HG03469 (cell line): Measurements from ENCODE around the gene TMEM131L.
"Not testable (repeated sequence)": the region's sequence is repeated elsewhere in the genome, so short reads cannot be mapped to it uniquely, and the experiment has no call there.

Experiments
- ATAC-seq: cut with Tn5 transposase; IDR thresholded peaks from one replicate; pipeline ENCODE4 v1.9.1; 2021; ENCODE audit warnings: mild to moderate bottlenecking, moderate library complexity, moderate number of reproducible peaks; ENCODE audit not compliant: unreplicated experiment

Gene TMEM131L

DNA sequence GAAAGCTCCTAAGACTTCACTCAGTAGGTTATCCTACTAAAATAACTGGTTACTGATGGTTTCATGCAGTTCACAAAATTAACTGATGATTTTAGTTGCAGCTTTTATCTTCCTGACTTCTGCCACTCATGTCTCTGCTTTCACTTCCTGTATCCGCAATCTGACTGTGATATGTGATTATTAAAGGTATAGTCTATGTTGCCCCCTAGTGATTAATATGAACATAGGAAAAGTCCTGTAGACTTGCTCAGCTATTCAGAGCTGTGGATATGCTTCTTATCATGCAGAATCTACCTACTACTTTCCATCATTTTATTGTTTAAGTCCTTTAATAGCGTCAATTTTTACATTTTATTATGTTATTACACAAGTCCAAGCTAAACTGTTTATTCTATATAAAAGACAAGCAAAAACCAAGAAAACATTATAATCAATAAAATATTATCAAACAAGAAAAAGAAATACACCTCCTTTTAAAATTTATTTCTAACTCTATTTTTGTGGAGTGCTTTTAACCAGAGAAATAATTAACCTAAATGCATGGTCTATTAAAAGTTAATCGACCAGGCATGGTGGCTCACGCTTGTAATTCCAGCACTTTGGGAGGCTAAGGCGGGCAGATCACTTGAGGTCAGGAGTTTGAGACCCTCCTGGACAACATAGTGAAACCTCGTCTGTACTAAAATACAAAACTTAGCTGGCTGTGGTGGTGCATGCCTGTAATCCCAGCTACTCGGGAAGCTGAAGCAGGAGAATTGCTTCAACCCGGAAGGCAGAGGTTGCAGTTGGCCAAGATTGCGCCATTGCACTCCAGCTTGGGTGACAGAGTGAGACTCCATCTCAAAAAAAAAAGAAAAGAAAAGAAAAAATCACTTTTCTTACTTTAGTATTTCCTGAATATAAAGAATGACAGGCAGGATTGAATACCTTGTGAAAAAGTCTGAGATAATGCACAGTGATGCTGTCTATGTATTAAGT, 177.5 kb downstream of the TMEM131L start:
- peak; percentile 86 for ATAC-seq

DNA sequence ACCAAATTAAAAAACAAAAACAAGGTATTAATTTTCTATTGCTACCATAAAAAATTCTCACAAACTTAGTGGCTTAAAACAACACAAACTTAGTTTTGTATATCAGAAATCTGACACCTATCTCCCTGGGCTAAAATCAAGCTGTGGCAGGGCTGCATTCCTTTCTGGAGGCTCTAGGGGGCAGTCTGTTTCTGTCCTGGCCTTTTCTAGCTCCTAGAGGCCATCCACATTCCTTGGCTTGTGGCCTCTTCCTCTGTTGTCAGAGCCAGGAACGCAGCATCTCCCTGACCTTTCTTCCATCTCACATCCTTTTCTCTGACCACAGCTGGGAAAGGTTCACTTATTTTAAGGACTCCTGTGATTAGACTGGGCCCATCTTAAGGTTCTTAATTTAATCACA, 179.0 kb downstream of the TMEM131L start:
- ATAC-seq, result no peak

DNA sequence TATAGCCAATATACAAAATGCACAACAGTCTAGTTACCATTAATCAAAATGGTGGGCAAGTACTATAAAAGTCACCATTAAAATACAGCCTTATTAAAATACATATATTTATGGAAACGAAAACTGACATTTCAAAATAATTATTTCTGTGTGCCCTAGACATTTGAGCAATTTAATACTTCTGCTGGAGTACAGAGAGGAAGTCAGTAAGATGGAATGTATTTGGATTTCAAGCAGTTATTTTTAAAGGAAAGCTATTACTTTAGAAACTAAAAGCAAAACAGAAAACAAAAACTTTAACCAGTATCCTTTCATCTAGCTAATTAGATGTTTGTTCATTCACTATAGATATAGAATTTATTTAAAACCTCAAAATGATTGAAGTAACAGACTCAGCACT, 180.1 kb downstream of the TMEM131L start:
- no peak for ATAC-seq

DNA sequence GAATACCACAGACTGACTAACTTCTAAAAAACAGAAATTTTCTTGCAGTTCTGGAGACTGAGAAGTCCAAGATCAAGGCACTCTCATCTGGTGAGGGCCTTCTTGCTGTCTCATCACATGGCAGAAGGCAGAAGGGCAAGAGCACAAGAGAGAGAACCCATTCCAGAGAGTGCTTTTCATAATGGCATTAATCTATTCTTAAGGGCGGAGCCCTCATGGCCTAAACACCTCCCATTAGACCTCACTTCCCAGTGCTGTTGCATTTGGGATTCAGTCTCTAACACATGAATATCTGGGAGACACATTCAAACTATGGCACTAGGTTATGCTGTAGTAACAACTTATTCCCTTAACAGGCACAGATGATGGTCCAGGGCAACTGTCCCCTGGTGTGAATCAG, 180.8 kb downstream of the TMEM131L start:
- ATAC-seq, result no peak

DNA sequence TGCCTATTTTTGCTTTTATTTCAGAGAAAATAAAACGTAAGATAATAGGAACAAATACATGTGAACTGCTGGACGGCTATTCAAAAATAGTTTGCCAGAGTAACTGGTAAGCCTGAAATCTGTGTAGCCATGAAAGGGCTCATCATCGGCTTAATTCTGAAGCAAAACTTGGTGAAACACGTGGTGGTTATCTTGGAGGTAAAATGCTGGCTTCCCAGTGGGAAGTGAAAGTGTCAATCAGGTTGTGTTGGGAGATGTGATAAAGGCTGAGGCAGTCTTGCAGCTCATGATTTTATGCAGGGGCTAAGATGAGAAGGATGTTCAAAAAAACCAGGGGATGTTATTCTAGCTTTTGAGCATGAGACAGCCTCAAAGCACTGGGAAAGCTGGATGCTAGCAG, 181.8 kb downstream of the TMEM131L start:
- ATAC-seq, result no peak

DNA sequence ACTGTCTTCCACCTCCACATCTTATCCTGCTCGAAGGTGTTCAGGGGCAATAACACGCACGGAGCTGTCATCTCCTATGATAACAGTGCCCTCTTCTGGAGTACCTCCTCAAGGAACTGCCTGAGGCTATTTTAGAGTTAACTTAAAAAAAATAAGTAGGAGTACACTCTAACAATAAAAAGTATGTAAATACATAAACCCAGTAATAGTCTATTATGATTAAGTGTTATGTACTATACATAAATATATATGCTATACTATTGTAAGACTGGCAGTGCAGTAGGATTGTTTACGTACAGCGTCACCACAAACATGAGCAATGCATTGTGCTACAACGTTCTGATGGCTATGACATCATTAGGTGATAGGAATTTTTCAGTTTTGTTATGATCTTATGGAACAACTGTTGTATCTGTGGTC, 183.4 kb downstream of the TMEM131L start:
- no peak for ATAC-seq

DNA sequence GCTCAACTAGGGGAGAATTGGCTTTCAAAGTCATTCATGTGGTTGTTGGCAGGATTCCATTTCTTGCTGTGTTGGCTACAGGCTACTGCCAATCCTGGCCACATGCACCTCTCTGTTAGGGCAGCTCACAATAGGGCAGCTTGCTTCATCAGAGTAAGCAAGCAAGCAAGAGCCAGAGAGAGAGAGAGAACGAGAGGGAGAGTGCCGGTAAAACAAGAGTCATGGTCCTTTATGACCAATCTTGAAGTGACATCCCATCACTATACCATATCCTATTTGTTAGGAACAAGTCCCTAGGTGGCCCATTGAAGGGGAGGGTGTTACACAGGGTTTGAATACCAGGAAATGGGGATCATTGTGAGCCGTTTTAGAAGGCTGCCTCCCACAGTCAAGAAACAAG, 185.0 kb downstream of the TMEM131L start:
- no peak for ATAC-seq

DNA sequence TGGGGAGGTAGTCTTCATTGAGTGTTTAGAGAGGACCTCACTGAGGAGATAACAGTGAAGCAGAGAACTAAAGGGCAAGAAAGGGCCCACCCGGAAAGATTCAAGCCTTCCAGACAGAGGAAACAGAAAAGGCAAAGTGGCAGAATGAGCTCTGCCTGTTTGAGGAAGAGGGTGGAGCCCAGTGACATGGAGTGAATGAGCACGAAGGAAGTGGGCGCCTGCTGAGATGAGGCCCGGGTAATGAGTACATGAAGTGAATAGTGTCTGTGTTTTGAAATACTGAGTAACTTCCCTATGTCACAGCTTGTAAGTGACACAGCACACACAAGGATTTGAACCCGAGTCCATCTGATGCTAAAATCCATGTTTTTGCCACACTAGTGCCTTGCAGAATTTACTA, 185.4 kb downstream of the TMEM131L start:
- no peak for ATAC-seq

DNA sequence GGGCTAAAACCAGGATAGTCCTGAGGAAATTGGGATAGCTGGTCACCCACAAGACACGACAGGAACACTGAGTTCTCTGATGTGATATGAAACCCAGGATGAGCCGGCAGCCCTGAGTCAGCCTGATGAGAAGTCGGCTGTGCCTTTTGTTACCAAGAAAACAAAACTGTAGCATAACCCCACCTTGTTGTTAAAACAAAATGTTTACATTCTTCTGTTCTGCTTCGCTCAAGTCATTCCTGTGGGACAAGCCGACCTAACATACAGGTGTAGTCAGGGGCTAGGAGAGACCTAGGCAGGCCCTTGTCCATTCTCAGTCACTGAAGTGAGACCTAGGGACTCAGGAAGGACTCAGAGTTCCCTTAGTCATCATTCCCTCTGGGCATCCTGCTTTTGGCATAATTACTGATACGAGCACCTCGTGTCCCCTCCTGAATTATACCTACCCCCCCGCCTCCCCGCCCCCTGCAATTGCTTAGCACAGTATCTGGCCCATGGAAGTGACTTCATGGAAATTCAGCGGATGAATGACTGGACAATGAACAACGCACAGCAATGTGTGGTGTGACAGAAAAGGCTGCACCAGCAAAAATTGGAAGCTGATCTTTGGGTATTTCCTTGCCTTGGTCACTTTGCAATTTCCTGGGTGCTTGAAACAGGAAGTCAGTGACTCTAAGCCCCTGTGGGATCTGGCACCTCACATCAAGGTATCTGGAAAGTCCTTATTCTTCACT, 186.1 kb downstream of the TMEM131L start:
- no peak for ATAC-seq

DNA sequence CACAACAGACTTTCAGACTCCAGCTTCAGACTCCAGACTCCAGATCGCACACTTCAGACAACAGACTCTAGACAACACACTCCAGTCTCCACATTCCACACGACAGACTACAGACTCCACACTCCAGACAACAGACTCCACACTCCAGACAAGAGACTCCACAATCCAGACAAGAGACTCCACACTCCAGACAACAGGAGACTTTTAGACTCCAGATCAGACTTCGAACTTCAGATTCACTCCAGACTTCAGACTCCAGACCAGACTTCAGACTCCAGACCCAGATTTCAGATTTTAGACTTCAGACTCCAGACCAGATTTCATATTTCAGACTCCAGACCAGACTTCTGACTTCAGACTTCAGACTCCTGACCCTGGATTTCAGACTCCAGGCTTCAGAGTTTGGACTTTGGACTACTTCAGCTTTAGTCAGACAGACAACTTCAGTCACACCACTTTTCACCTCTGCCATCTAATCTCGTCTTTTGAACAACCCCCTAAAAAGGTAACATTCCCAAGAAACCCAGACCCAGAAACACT, 188.9 kb downstream of the TMEM131L start:
- no peak for ATAC-seq

DNA sequence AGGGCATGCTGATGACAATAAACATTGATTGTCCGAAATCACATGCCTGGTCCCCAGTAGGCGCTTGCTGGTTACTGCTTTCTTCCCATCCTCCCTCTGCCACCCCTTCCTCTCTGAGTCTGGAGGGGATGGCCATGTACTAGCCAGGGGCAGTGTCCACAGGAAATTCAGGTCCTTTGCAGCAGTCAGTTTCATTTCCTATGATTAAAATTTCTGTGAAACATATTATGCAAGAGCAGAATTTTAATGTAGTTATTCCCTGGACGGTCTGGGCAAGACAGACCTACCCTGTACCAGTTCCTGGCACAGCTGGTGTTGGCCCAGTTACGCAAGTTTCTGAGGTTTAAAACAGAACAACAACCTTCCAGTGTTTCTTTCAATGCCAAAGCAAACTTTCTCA, 189.8 kb downstream of the TMEM131L start:
- ATAC-seq, result no peak

DNA sequence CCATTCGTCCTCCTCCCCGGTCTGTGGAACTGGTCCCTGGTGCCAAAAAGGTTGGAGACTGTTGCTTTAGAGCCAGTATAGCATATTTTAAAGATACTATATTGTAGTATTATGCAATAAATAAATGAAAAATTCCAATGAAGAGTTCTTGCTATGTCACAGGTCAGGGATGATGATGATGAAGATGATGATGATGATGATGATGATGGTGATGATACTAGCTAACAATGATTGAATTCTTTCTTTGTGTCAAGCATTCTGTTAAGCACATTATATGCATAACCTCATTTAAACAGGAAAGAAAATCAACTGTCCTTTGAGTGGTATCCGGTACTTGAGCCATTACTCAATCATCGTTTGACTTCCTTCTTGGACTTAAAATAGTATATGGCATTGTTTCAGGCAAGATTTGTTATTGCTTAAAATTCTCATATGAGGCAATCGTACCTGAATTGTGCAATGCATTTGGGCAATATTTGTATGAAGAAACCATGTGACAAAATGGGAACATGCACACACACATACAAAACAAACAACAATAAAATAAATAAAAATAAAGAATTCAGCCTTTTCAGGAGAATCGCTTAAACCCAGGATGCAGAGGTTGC, 195.2 kb downstream of the TMEM131L start:
- ATAC-seq, result no peak

DNA sequence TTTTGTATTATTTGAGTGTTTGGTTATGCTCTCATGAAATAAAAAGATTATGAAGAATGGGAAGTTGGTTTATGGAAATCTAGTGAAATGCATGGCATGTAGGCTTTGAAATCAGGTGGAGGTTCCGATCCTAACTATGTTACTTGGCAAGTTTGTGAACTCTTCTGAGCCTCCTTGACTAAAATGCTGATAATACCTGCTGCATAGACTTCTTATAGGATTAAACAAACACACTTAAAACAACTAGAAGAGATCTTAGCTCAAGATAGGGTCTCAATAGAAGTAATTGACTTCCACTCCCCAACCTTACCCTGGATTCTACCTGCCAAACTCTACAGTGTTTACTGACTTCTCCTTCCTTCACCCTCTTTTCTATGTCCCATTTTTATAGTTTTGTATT, 195.7 kb downstream of the TMEM131L start:
- ATAC-seq, result no peak

DNA sequence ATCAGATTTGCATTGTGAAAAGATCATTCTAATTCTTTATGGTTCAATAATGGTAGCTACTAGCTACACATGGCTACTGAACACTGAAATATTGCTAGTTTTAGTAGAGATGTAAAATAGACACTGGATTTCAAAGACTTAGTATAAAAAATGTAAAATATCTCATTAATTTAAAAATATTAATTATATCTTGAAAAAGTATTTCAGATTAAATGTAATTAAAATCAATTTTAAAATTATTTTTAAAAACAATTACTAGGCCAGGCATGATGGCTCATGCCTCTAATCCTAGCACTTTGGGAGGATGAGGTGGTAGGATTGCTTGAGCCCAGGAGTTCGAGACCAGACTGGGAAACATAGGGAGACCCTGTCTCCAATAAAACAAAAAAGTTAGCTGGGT, 197.5 kb downstream of the TMEM131L start:
- ATAC-seq, result no peak

DNA sequence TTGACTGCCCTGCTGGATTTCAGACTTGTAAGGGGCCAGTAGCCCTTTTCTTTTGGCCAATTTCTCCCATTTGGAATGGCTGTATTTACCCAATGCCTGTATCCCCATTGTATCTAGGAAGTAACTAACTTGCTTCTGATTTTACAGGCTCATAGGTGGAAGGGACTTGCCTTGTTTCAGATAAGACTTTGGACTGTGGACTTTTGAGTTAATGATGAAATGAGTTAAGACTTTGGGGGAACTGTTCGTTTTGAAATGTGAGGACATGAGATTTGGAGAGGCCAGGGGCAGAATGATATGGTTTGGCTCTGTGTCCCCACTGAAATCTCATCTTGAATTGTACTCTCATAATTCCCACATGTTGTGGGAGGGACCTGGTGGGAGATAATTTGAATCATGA, 200.3 kb downstream of the TMEM131L start:
- not testable (repeated sequence) for ATAC-seq

DNA sequence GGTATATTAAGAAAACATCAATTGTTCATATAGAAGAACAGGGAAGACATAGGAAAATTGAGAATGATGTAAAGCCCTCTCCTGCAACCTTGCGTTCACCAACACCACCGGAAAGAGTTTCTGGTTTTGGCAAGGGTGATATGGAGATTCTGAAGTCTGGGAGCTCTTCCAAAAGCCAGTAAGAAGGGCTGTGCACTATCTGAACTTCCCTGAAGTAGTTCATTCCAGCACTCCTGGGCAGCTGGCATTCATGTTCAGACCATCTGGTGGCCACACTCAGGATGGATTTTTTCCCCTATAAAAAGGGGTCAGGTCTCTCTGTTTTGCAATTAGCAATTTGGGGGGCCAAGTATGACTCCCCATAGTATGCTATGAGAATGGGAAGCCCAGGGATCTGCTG, 202.5 kb downstream of the TMEM131L start:
- no peak for ATAC-seq

DNA sequence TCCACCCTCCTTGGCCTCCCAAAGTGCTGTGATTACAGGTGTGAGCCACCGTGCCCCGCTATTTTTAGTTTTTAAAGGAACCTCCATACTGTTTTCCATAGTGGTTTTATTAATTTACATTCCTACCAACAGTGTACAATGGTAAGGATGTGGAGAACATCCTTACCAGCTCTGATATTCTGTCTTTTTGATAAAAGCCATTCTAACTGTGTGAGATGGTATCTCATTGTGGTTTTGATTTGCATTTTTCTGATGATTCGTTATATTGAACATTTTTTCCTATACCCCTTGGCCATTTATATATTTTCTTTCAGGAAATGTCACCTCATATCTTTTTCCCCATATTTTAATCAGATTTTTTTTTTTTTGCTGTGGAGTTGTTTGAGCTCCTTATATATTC, 203.7 kb downstream of the TMEM131L start:
- no peak for ATAC-seq

DNA sequence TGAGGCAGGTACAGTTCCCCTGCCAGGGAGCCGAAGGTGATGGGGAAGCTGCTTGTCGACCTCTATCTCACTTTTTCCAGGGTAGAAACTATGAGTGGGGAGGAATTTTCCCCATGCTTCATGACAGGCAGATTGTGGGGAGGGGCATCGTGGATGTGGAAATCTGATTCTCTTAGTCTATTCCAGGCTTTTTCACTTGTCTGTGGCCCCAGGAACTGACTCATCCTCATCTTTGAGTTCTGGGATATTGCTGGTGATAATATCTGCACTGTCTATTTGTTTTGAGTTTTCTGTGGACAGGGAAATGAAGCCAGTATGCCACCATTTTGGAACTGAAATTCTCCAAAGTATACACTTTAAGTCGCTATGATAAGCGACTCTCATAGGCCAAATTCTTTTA, 210.3 kb downstream of the TMEM131L start:
- ATAC-seq, result no peak

DNA sequence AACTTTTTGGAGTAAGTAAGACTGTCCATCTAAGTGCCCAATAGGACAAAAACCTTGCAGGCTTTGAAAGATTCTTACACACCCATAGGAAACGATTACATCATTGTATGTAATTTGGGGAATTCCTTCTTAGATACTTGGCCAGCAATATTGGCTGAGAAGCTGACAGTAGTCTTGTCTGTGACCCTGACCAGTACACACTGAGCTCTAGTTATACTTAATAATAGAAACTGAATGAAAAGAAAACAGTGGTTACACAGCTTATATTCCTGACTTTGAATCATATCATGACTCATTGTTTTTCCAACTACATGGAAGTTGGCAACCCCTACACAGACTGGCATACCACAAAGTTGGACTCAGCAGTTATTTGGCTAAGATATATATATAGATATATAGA, 210.8 kb downstream of the TMEM131L start:
- no peak for ATAC-seq

DNA sequence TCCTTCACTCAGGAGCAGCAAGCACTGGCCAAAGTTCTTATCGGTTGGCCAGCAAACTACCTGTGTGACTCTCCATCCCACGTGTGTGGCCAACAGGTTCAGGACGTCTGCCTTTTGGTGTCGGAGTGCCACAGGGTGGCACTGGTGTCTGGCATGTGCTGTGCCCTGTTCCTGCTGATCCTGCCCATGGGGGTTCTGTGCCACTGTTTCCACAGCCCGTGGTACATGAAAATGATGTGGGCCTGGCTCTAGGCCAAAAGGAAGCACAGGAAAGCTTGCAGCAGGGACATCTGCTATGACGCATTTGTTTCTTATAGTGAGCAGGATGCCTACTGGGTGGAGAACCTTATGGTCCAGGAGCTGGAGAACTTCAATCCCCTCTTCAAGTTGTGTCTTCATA, 213.3 kb downstream of the TMEM131L start:
- no peak for ATAC-seq

DNA sequence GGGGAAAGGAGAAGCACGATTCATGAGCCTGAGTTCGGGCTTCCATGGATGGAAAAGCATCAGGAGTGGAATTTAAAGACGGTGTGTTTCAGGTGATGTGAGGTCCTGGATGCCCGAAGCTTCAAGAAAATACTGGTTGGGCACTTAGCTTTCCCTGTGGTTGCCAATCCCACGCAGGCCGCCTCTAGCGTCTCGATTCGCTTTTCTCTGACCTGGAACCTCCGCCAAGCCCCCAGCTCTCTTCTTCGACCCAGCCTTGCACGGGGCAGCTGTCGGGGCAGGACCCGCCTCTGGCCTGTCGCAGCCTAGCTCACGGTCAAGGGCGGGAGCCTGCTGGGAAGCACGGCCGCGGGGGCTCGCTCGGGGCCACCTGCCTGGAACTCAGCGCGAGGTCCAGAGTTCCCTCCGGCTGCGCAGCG, 217.6 kb downstream of the TMEM131L start:
- ATAC-seq, result no peak
